Right lobe of liver (tissue), 4 donors: Measurements from ENCODE around the gene ALK.

Source experiments
- CTCF ChIP-seq, 4 donors: fragments of 200-600 bp in 3 of 4; fragments of 450-650 bp in 1 of 4; IDR thresholded peaks; one replicate each; pipeline versions ENCODE4 v1.5.1 to v1.8.0; 2016 to 2022; ENCODE audit warnings: antibody characterized with exemption in 4 of 4, mild to moderate bottlenecking in 2 of 4
- POLR2A ChIP-seq: fragments of 450-650 bp; IDR thresholded peaks from one replicate; pipeline ENCODE4 v1.6.1; 2017; ENCODE audit warnings: antibody characterized with exemption, mild to moderate bottlenecking
- donor health status: DM: no; HTN: no; CAD: no.
- donor health status: DM: no; HTN: no; CAD: no.
- donor health status: DM: no; HTN: yes; CAD: no.

- no peak for TF ChIP-seq CTCF (IDR thresholded peaks at IDR 0.05)
- no peak for TF ChIP-seq POLR2A
Measured at GRCh38 chr2:29766191-29766590, 155.2 kb downstream of the ALK start.
